Naive thymus-derived CD8-positive, alpha-beta T cell (primary cell): ENCODE results near the gene ATAD3C. TPM values are rescaled to one million over a fixed set of nuclear protein-coding genes. Genes with fewer than 3 reads are reported as not detected.
"Not testable (repeated sequence)": the region's sequence is repeated elsewhere in the genome, so short reads cannot be mapped to it uniquely, and the experiment has no call there.

Experiments
- ATAC-seq, 2 donors: fragments of 150-1000 bp; cut with Tn5 transposase in 1 of 2; sonication (Bioruptor Pico), chemical (Tn5 transposase) in 1 of 2; 1 replicate in 1 of 2; 2 replicates in 1 of 2; pipeline ENCODE4 v1.10.0; 2021; ENCODE audit warnings: mild to moderate bottlenecking in 2 of 2, moderate library complexity in 2 of 2
- POLR2A ChIA-PET: fragments of 350-600 bp; sonication (Branson Sonifier 250); formaldehyde crosslinking; loops from one replicate; lab custom pipeline; 2021; ENCODE audit warnings: antibody characterized with exemption; lab: Charles Lee
- DNase-seq, 10 donors: peaks; one replicate each; pipeline versions ENCODE4 v3.0.0 to v3.0.0-alpha.2; 2020 to 2022
- H3K27ac Mint-ChIP-seq, 10 donors: one replicate each; pipeline ENCODE4 v1.8.0; 2020 to 2022; ENCODE audit warnings: mild to moderate bottlenecking in 10 of 10, mixed read lengths in 10 of 10, moderate library complexity in 4 of 10, inconsistent platforms in 1 of 10
- H3K27me3 Mint-ChIP-seq, 5 donors: one replicate each; pipeline ENCODE4 v1.8.0; 2021 to 2022; ENCODE audit warnings: mixed read lengths in 5 of 5
- H3K36me3 Mint-ChIP-seq, 3 donors: one replicate each; pipeline ENCODE4 v1.8.0; 2020 to 2022; ENCODE audit warnings: mixed read lengths in 3 of 3, mild to moderate bottlenecking in 2 of 3, inconsistent platforms in 1 of 3
- H3K4me1 Mint-ChIP-seq, 4 donors: one replicate each; pipeline ENCODE4 v1.8.0; 2021 to 2022; ENCODE audit warnings: mixed read lengths in 4 of 4
- H3K4me3 Mint-ChIP-seq, 10 donors: one replicate each; pipeline ENCODE4 v1.8.0; 2020 to 2022; ENCODE audit warnings: mild to moderate bottlenecking in 10 of 10, mixed read lengths in 10 of 10, moderate library complexity in 6 of 10, inconsistent platforms in 1 of 10
- H3K9me3 Mint-ChIP-seq, 9 donors: one replicate each; pipeline ENCODE4 v1.8.0; 2020 to 2022; ENCODE audit warnings: mixed read lengths in 9 of 9, mild to moderate bottlenecking in 3 of 9, inconsistent platforms in 1 of 9, moderate library complexity in 1 of 9
- polyA plus RNA-seq, 3 donors: library from polyadenylated mRNA; unstranded; fragments of 300-500 nt; fragmentation: Illumina TruSeq; gene quantifications; one replicate each; pipeline ENCODE4 v1.2.3, GENCODE V29; 2021
- total RNA-seq, 8 experiments: library from RNA in 2 of 8; stranded (reverse) in 2 of 8; gene quantifications; one replicate each; pipeline ENCODE4 v1.2.3 and lab custom pipeline; 2021 to 2026

ATAD3C gene
- under 1 TPM; 0.49 to 0.70 TPM for total RNA-seq
- 1 to 10 TPM in 2 of 3 donors, under 1 TPM in 1; 0.04 to 3.1 (median 2.1) TPM for polyA plus RNA-seq
- 0.19 to 0.78 (median 0.42) reads per million in 6 experiments for total RNA-seq (lab: John Stamatoyannopoulos, UW)

GRCh38 chr1:1449099-1449739 is at the start of gene ATAD3C:
Gene ATAD3C, plus strand, starts transcription at chr1:1449689. Its CDS starts 995 bp downstream, at chr1:1450684.
- POLR2A ChIA-PET = no interaction called here
- DNase-seq (no peak), ATAC-seq (no peak)
- no peaks in the 10 kb centered on the region for H3K36me3 Mint-ChIP-seq
- H3K4me1 Mint-ChIP-seq = no peaks in the 10 kb centered on the region
- peak within 1 kb of the TSS in 2 of 10 donors; percentile 43 to 50 for H3K27ac Mint-ChIP-seq
- peaks cover 0 to 4% (median 0%) of the 10 kb centered on the region in 5 donors for H3K27me3 Mint-ChIP-seq
- H3K4me3 Mint-ChIP-seq = no peak within 1 kb of the TSS
- H3K9me3 Mint-ChIP-seq = no peaks in the 10 kb centered on the region

- DNase-seq = no peak
- no peaks in the 10 kb centered on the region for H3K27me3 Mint-ChIP-seq
- ATAC-seq = no peak
- peak overlapping the region; percentile 83 to 96 (median 92) for H3K27ac Mint-ChIP-seq
- no peaks in the 10 kb centered on the region for H3K9me3 Mint-ChIP-seq
- H3K36me3 Mint-ChIP-seq = peaks cover 0 to 62% (median 13%) of the 10 kb centered on the region in 3 donors
- H3K4me3 Mint-ChIP-seq = peak overlapping the region; percentile 84 to 95 (median 88)
- peaks cover 17 to 63% (median 48%) of the 10 kb centered on the region in 4 donors for H3K4me1 Mint-ChIP-seq
- POLR2A ChIA-PET = interaction anchor here (0.8 to 5.9 kb wide), 15 partner anchors 7 to 380 kb away, joined by 3 to 69 read pairs (median 5); partner anchors contain the start of genes AURKAIP1, MRPL20 and UBE2J2
Observed at GRCh38 chr1:1399872-1400575, 49.5 kb upstream of the ATAD3C start.

GRCh38 chr1:1400576-1401456 is 48.7 kb upstream of the ATAD3C start:
- Mint-ChIP-seq H3K36me3 (peaks cover 0 to 62% (median 13%) of the 10 kb centered on the region in 3 donors), H3K4me1 (peaks cover 14 to 63% (median 48%) of the 10 kb centered on the region in 4 donors), H3K4me3 (peak overlapping the region; percentile 84 to 95 (median 88)), H3K27ac (peak overlapping the region; percentile 31 to 96 (median 92)), H3K27me3 (no peaks in the 10 kb centered on the region), H3K9me3 (no peaks in the 10 kb centered on the region)
- ATAC-seq = no peak
- DNase-seq = no peak
- POLR2A ChIA-PET = interaction anchor here (1.0 to 5.9 kb wide), 6 partner anchors 24 to 104 kb away, joined by 3 to 69 read pairs (median 5); partner anchors contain the start of gene AURKAIP1

- H3K9me3 Mint-ChIP-seq = no peaks in the 10 kb centered on the region
- POLR2A ChIA-PET = interaction anchor here (0.6 to 5.9 kb wide), 3 partner anchors 16 to 33 kb away, joined by 3 to 69 read pairs (median 3); partner anchors contain the start of gene AURKAIP1
- DNase-seq = no peak
- H3K27ac Mint-ChIP-seq = peak overlapping the region in 8 of 10 donors; percentile 62 to 96 (median 74)
- peaks cover 16 to 67% (median 55%) of the 10 kb centered on the region in 4 donors for H3K4me1 Mint-ChIP-seq
- H3K36me3 Mint-ChIP-seq = peaks cover 0 to 63% (median 13%) of the 10 kb centered on the region in 3 donors
- no peak for ATAC-seq
- no peaks in the 10 kb centered on the region for H3K27me3 Mint-ChIP-seq
- peak overlapping the region in 8 of 10 donors; percentile 54 to 88 (median 68) for H3K4me3 Mint-ChIP-seq
Observed at GRCh38 chr1:1401457-1402010, 48.0 kb upstream of the ATAD3C start.

GRCh38 chr1:1402072-1402900 is 47.2 kb upstream of the ATAD3C start:
- DNase-seq (peak in 2 of 10 donors; percentile 33), ATAC-seq (no peak)
- Mint-ChIP-seq H3K27ac (peak overlapping the region in 7 of 10 donors; percentile 55 to 87 (median 71)), H3K27me3 (no peaks in the 10 kb centered on the region), H3K4me1 (peaks cover 16 to 66% (median 56%) of the 10 kb centered on the region in 4 donors), H3K4me3 (peak overlapping the region in 8 of 10 donors; percentile 30 to 87 (median 60)), H3K36me3 (peaks cover 0 to 56% (median 13%) of the 10 kb centered on the region in 3 donors), H3K9me3 (no peaks in the 10 kb centered on the region)
- POLR2A ChIA-PET = interaction anchor here (0.6 to 5.9 kb wide), 4 partner anchors 17 to 30 kb away, joined by 3 to 69 read pairs (median 4); partner anchors contain the start of gene AURKAIP1

- H3K9me3 Mint-ChIP-seq, DNase-seq, ATAC-seq, H3K27me3 Mint-ChIP-seq: not testable (repeated sequence)
- H3K36me3 Mint-ChIP-seq = peaks cover 0 to 51% (median 10%) of the 10 kb centered on the region in 3 donors
- H3K27ac Mint-ChIP-seq = peak overlapping the region in 3 of 10 donors; percentile 11 to 83 (median 77)
- peaks cover 18 to 62% (median 53%) of the 10 kb centered on the region in 4 donors for H3K4me1 Mint-ChIP-seq
- peak overlapping the region in 2 of 10 donors; percentile 54 to 65 for H3K4me3 Mint-ChIP-seq
- POLR2A ChIA-PET = interaction anchor here (0.6 to 0.7 kb wide), 2 partner anchors 26 to 30 kb away, joined by 3 to 4 read pairs; no protein-coding TSS in a partner anchor
Observed at GRCh38 chr1:1402901-1403392, 46.5 kb upstream of the ATAD3C start.

- H3K4me1 Mint-ChIP-seq = peaks cover 16 to 60% (median 53%) of the 10 kb centered on the region in 4 donors
- DNase-seq = no peak
- H3K36me3 Mint-ChIP-seq = peaks cover 0 to 48% (median 10%) of the 10 kb centered on the region in 3 donors
- no peaks in the 10 kb centered on the region for H3K9me3 Mint-ChIP-seq
- H3K27ac Mint-ChIP-seq = peak overlapping the region in 6 of 10 donors; percentile 30 to 83 (median 64)
- ATAC-seq = no peak
- H3K4me3 Mint-ChIP-seq = peak overlapping the region in 6 of 10 donors; percentile 24 to 66 (median 62)
- no peaks in the 10 kb centered on the region for H3K27me3 Mint-ChIP-seq
- POLR2A ChIA-PET = no interaction called here
Observed at GRCh38 chr1:1403653-1404052, 45.8 kb upstream of the ATAD3C start.

- peak overlapping the region; percentile 89 to 98 (median 94) for H3K27ac Mint-ChIP-seq
- no peaks in the 10 kb centered on the region for H3K27me3 Mint-ChIP-seq
- peaks cover 0 to 48% (median 8%) of the 10 kb centered on the region in 3 donors for H3K36me3 Mint-ChIP-seq
- DNase-seq = no peak
- ATAC-seq = no peak
- POLR2A ChIA-PET = interaction anchor here (0.7 to 5.7 kb wide), 14 partner anchors 8 to 208 kb away, joined by 3 to 70 read pairs (median 6); partner anchors contain the start of genes AURKAIP1, CCNL2 and UBE2J2
- peaks cover 15 to 62% (median 42%) of the 10 kb centered on the region in 4 donors for H3K4me1 Mint-ChIP-seq
- H3K4me3 Mint-ChIP-seq = peak overlapping the region; percentile 88 to 97 (median 92)
- no peaks in the 10 kb centered on the region for H3K9me3 Mint-ChIP-seq
Observed at GRCh38 chr1:1406101-1406820, 43.2 kb upstream of the ATAD3C start.

- Mint-ChIP-seq H3K9me3 (no peaks in the 10 kb centered on the region), H3K36me3 (peaks cover 0 to 42% (median 7%) of the 10 kb centered on the region in 3 donors), H3K4me1 (peaks cover 17 to 57% (median 37%) of the 10 kb centered on the region in 4 donors), H3K4me3 (peak within 1 kb of the TSS; percentile 88 to 97 (median 92)), H3K27me3 (no peaks in the 10 kb centered on the region), H3K27ac (peak within 1 kb of the TSS; percentile 89 to 98 (median 96))
- POLR2A ChIA-PET = interaction anchor here (0.7 to 5.7 kb wide), 20 partner anchors 9 to 476 kb away, joined by 3 to 70 read pairs (median 4); partner anchors contain the start of genes AURKAIP1, CCNL2, MIB2 and MXRA8
- ATAC-seq (peak; percentile 94 to 95), DNase-seq (peak; percentile 90 to 98 (median 94))
Observed at GRCh38 chr1:1406821-1407635, 42.5 kb upstream of the ATAD3C start, which contains the start of gene MRPL20. Gene MRPL20, minus strand, starts transcription at chr1:1407293. Its CDS starts 76 bp downstream, at chr1:1407217.
